ENCODE results near the gene ADAM22. TPM values are rescaled to one million over a fixed set of nuclear protein-coding genes. Genes with fewer than 3 reads are reported as not detected.
A peak's percentile ranks its signal among the peaks of the same experiment; 100 is the strongest.

Gene ADAM22
- total RNA-seq, 6 experiments from 2014 or later: 0.06 to 0.32 (median 0.10) TPM

DNA sequence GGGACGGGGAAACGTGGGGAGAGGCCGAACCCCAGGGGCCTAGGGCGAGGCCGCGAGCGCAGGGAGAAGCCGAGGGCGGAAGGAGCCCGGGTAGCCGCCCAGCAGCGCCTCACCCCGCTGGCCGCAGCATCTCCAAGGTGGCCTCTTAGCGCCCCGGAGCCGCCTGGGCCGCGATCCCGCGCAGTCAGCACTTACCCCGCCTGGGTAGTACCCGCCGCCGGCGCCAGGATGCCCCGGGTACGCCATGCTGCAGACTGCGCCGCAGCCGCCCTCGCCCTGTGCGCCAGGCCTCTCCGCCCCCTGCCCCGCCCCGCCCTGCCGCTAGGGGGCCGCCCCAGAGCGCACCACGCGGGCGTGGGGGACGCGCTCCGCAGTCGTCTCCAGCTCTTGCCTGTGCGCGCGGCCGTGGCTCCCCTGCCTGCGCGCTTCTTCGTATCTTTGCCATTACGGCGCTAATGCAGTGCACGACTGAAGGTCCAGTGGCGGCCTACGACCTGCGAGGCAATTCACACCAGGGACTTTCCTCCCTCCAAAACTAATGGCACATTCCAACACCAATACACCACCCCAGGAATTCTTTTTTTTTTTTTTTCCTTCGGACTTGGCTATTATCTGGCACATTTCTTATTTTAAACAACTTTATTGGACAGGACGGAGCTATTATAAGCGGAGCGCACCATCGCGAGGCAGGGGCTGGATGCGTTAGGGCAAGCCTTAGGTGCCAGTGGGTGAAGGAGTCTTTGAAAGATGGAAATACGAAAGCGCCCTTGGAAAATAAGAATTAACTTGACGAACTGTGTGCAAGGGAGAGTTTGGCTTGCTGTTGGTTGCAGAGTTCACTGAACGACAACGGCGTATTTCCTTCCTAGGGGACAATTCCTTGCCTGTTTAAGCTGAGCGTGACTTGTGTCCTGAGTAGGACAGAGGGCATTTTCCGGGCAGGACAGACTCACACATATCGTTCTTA is 286.0 kb downstream of the ADAM22 start, which contains the start of gene SRI:
Gene SRI, minus strand, starts transcription at position 258 of the 967 bp plus-strand sequence. Its CDS starts 12 bp downstream, at position 246.
- H3K27ac ChIP-seq: peak within 1 kb of the TSS; percentile 89 to 91 (median 90)
- under 1% methylated on average over 25 of the region's 75 CpGs for WGBS (ENCODE audit: insufficient coverage, low coverage, low lambda C conversion rate, missing lambda C conversion rate)
- peak within 1 kb of the TSS; percentile 88 to 99 (median 97) for H3K4me3 ChIP-seq
- H3K27me3 ChIP-seq: no peaks in the 10 kb centered on the region
- intact Hi-C loops (cut with DNase I): no loop called here
- peak; percentile 89 to 91 (median 91) for DNase-seq
- peaks cover 0 to 21% (median 6%) of the 10 kb centered on the region in 4 donors for H3K4me1 ChIP-seq
- no peaks in the 10 kb centered on the region for H3K36me3 ChIP-seq
- H3K9me3 ChIP-seq: no peaks in the 10 kb centered on the region
- peak; percentile 74 for TF ChIP-seq POLR2A (IDR thresholded peaks at IDR 0.05)
- TF ChIP-seq, protein P1, sequence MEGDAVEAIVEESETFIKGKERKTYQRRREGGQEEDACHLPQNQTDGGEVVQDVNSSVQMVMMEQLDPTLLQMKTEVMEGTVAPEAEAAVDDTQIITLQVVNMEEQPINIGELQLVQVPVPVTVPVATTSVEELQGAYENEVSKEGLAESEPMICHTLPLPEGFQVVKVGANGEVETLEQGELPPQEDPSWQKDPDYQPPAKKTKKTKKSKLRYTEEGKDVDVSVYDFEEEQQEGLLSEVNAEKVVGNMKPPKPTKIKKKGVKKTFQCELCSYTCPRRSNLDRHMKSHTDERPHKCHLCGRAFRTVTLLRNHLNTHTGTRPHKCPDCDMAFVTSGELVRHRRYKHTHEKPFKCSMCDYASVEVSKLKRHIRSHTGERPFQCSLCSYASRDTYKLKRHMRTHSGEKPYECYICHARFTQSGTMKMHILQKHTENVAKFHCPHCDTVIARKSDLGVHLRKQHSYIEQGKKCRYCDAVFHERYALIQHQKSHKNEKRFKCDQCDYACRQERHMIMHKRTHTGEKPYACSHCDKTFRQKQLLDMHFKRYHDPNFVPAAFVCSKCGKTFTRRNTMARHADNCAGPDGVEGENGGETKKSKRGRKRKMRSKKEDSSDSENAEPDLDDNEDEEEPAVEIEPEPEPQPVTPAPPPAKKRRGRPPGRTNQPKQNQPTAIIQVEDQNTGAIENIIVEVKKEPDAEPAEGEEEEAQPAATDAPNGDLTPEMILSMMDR (IDR thresholded peaks at IDR 0.05): peak; percentile 84 to 97 (median 87)
- peak; percentile 97 to 100 (median 99) for ATAC-seq

GRCh38 chr7:88223265-88223664 is 289.2 kb downstream of the ADAM22 start:
- ATAC-seq: no peak
- peaks cover 0 to 23% (median 10%) of the 10 kb centered on the region in 4 donors for H3K4me1 ChIP-seq
- H3K9me3 ChIP-seq: no peaks in the 10 kb centered on the region
- no peak for DNase-seq
- no peaks in the 10 kb centered on the region for H3K36me3 ChIP-seq
- intact Hi-C loops (cut with DNase I): no loop called here
- WGBS (ENCODE audit: insufficient coverage, low coverage, low lambda C conversion rate, missing lambda C conversion rate): 97% methylated on average over 2 of the region's 2 CpGs
- no peaks in the 10 kb centered on the region for H3K27me3 ChIP-seq
- no peak overlapping the region for H3K4me3 ChIP-seq
- TF ChIP-seq, protein P1 (IDR thresholded peaks at IDR 0.05): no peak
- no peak for TF ChIP-seq POLR2A (IDR thresholded peaks at IDR 0.05)
- no peak overlapping the region for H3K27ac ChIP-seq

- intact Hi-C loops (cut with DNase I): no loop called here
- no peak for ATAC-seq
- WGBS (ENCODE audit: insufficient coverage, low coverage, low lambda C conversion rate, missing lambda C conversion rate): 60% methylated on average over 1 of the region's 2 CpGs
- Histone ChIP-seq H3K27ac (no peak overlapping the region), H3K36me3 (no peaks in the 10 kb centered on the region), H3K9me3 (no peaks in the 10 kb centered on the region), H3K27me3 (no peaks in the 10 kb centered on the region), H3K4me3 (no peak overlapping the region), H3K4me1 (peaks cover 0 to 15% (median 6%) of the 10 kb centered on the region in 4 donors)
- DNase-seq: no peak
- TF ChIP-seq POLR2A (IDR thresholded peaks at IDR 0.05): no peak
- TF ChIP-seq, protein P1 (IDR thresholded peaks at IDR 0.05): no peak
These were observed 290.7 kb downstream of the ADAM22 start for GRCh38 chr7:88224601-88225275.

- TF ChIP-seq, protein P1 (IDR thresholded peaks at IDR 0.05): no peak
- TF ChIP-seq POLR2A (IDR thresholded peaks at IDR 0.05): no peak
- Histone ChIP-seq H3K4me1 (peaks cover 0 to 15% (median 5%) of the 10 kb centered on the region in 4 donors), H3K27ac (peak overlapping the region in 1 of 3 donors; percentile 5), H3K36me3 (no peaks in the 10 kb centered on the region), H3K4me3 (no peak overlapping the region), H3K9me3 (no peaks in the 10 kb centered on the region), H3K27me3 (no peaks in the 10 kb centered on the region)
- ATAC-seq (peak; percentile 76 to 86 (median 79)), DNase-seq (no peak)
- intact Hi-C loops (cut with DNase I): no loop called here
- WGBS (ENCODE audit: insufficient coverage, low coverage, low lambda C conversion rate, missing lambda C conversion rate): 33% methylated on average over 4 of the region's 4 CpGs
These were observed 292.1 kb downstream of the ADAM22 start for GRCh38 chr7:88226201-88226600.

Measured in right lobe of liver (tissue), 6 donors.